Fibroblast of lung (primary cell): ENCODE results near the gene DSCAML1. TPM values are rescaled to one million over a fixed set of nuclear protein-coding genes. Genes with fewer than 3 reads are reported as not detected.

Experiments
- DNase-seq, 2 donors: peaks; one replicate each; pipeline versions ENCODE4 v3.0.0 to v3.0.0-alpha.2; 2010; ENCODE audit warnings: low read depth in 2 of 2
- H2AFZ ChIP-seq: 2 replicates; pipeline ENCODE4 v1.5.1; 2012; ENCODE audit warnings: low read length, control low read depth, inconsistent platforms
- H3K27ac ChIP-seq: 2 replicates; pipeline ENCODE4 v1.5.1; 2011; ENCODE audit warnings: low read length, control low read depth; ENCODE audit not compliant: insufficient read depth
- H3K27me3 ChIP-seq: 2 replicates; pipeline ENCODE4 v1.5.1; 2011; ENCODE audit warnings: mild to moderate bottlenecking, low read length; ENCODE audit not compliant: control insufficient read depth, insufficient read depth
- H3K36me3 ChIP-seq: 2 replicates; pipeline ENCODE4 v1.5.1; 2011; ENCODE audit warnings: low read length; ENCODE audit not compliant: control insufficient read depth, insufficient read depth
- H3K4me1 ChIP-seq: 2 replicates; pipeline ENCODE4 v1.5.1; 2011; ENCODE audit warnings: low read length; ENCODE audit not compliant: control insufficient read depth, insufficient read depth; ENCODE audit errors: extremely low read depth
- H3K4me2 ChIP-seq: 2 replicates; pipeline ENCODE4 v1.5.1; 2011; ENCODE audit warnings: low read length, control low read depth; ENCODE audit not compliant: insufficient read depth; ENCODE audit errors: extremely low read depth
- H3K4me3 ChIP-seq, 4 experiments: fragments of 200-600 bp in 1 of 4; sonication (generic) in 1 of 4; replicated peaks in 1 of 4; 2 replicates each; pipeline ENCODE4 v1.5.1; 2011 to 2016; ENCODE audit warnings: low read length in 4 of 4, low read depth in 3 of 4, mild to moderate bottlenecking in 3 of 4, control low read depth in 2 of 4, inconsistent platforms in 1 of 4, mixed read lengths in 1 of 4; ENCODE audit not compliant: insufficient read depth in 1 of 4; ENCODE audit errors: control extremely low read depth in 1 of 4
- H3K79me2 ChIP-seq: 2 replicates; pipeline ENCODE4 v1.5.1; 2012; ENCODE audit warnings: mild to moderate bottlenecking, low read length, inconsistent platforms; ENCODE audit not compliant: control insufficient read depth, insufficient read depth
- H3K9ac ChIP-seq: 2 replicates; pipeline ENCODE4 v1.5.1; 2011; ENCODE audit warnings: mild to moderate bottlenecking, low read length, control low read depth; ENCODE audit not compliant: insufficient read depth
- H3K9me3 ChIP-seq: 2 replicates; pipeline ENCODE4 v1.5.1; 2012; ENCODE audit warnings: low read depth, low read length; ENCODE audit not compliant: control insufficient read depth, insufficient read depth
- H4K20me1 ChIP-seq: 2 replicates; pipeline ENCODE4 v1.5.1; 2011; ENCODE audit warnings: low read length; ENCODE audit not compliant: control insufficient read depth, insufficient read depth; ENCODE audit errors: extremely low read depth
- CTCF ChIP-seq, 2 donors: IDR thresholded peaks in 1 of 2; conservative IDR thresholded peaks in 1 of 2; 1 replicate in 1 of 2; 2 replicates in 1 of 2; pipeline ENCODE4 v1.5.1; 2011 to 2012; ENCODE audit warnings: low read length in 2 of 2, control low read depth in 1 of 2, inconsistent platforms in 1 of 2, low read depth in 1 of 2, mild to moderate bottlenecking in 1 of 2
- EZH2 ChIP-seq: IDR thresholded peaks from 2 replicates; pipeline ENCODE4 v1.5.1; 2012; ENCODE audit warnings: low read length, control low read depth, mild to moderate bottlenecking; ENCODE audit errors: missing control alignments
- polyA plus RNA-seq, 2 donors: library from polyadenylated mRNA; depleted of rRNA in 1 of 2; stranded (reverse) in 1 of 2; unstranded in 1 of 2; fragments of >200 nt; gene quantifications; 2 replicates each; pipeline ENCODE4 v1.2.1, GENCODE V29; 2011 to 2012; ENCODE audit warnings: missing spikeins in 1 of 2
- total RNA-seq: library from RNA; depleted of rRNA; stranded (reverse); fragments of >200 nt; gene quantifications from 2 replicates; pipeline ENCODE4 v1.2.1, GENCODE V29; 2014

DSCAML1 gene
- total and polyA plus RNA-seq, 2 donors (not counting 1 experiment from before 2014, with no cell fraction given) = not detected

- Histone ChIP-seq H3K36me3 (no peaks in the 10 kb centered on the region), H3K4me2 (no peak overlapping the region), H3K4me1 (peaks cover 4% of the 10 kb centered on the region), H3K27ac (no peak overlapping the region), H3K27me3 (no peaks in the 10 kb centered on the region), H4K20me1 (no peaks in the 10 kb centered on the region), H3K9ac (no peak overlapping the region), H3K79me2 (no peaks in the 10 kb centered on the region), H2AFZ (no peak overlapping the region), H3K4me3 (no peak overlapping the region), H3K9me3 (no peaks in the 10 kb centered on the region)
- no peak for DNase-seq
- TF ChIP-seq EZH2 (no peak), CTCF (conservative IDR thresholded peaks at IDR 0.05 in 1 of 2, IDR thresholded peaks at IDR 0.05 in 1 of 2; ENCODE audit: low read depth in 1 of 2, low read length in 2 of 2) (no peak)
Measured at GRCh38 chr11:117820071-117820470, 23.1 kb upstream of the DSCAML1 start.

GRCh38 chr11:117819096-117820040, 22.4 kb upstream of the DSCAML1 start:
- Histone ChIP-seq H4K20me1 (no peaks in the 10 kb centered on the region), H3K4me2 (no peak overlapping the region), H3K27me3 (no peaks in the 10 kb centered on the region), H3K4me1 (peaks cover 4% of the 10 kb centered on the region), H3K79me2 (no peaks in the 10 kb centered on the region), H3K4me3 (no peak overlapping the region), H2AFZ (no peak overlapping the region), H3K27ac (no peak overlapping the region), H3K36me3 (no peaks in the 10 kb centered on the region), H3K9ac (no peak overlapping the region), H3K9me3 (no peaks in the 10 kb centered on the region)
- TF ChIP-seq EZH2 (no peak), CTCF (conservative IDR thresholded peaks at IDR 0.05 in 1 of 2, IDR thresholded peaks at IDR 0.05 in 1 of 2; ENCODE audit: low read depth in 1 of 2, low read length in 2 of 2) (peak; percentile 66 to 94)
- DNase-seq = peak; percentile 54 to 84

- no peaks in the 10 kb centered on the region for H3K36me3 ChIP-seq
- no peak overlapping the region for H2AFZ ChIP-seq
- H3K27ac ChIP-seq = no peak overlapping the region
- no peaks in the 10 kb centered on the region for H4K20me1 ChIP-seq
- H3K79me2 ChIP-seq = no peaks in the 10 kb centered on the region
- DNase-seq = peak; percentile 31 to 43
- H3K9ac ChIP-seq = no peak overlapping the region
- TF ChIP-seq CTCF (conservative IDR thresholded peaks at IDR 0.05 in 1 of 2, IDR thresholded peaks at IDR 0.05 in 1 of 2; ENCODE audit: low read depth in 1 of 2, low read length in 2 of 2) (no peak), EZH2 (no peak)
- H3K9me3 ChIP-seq = no peaks in the 10 kb centered on the region
- no peaks in the 10 kb centered on the region for H3K27me3 ChIP-seq
- no peak overlapping the region for H3K4me2 ChIP-seq
- no peaks in the 10 kb centered on the region for H3K4me1 ChIP-seq
- no peak overlapping the region for H3K4me3 ChIP-seq
Measured at GRCh38 chr11:117818041-117818873, 21.2 kb upstream of the DSCAML1 start.
